Measurements from ENCODE around the gene PTGFRN.

DNA sequence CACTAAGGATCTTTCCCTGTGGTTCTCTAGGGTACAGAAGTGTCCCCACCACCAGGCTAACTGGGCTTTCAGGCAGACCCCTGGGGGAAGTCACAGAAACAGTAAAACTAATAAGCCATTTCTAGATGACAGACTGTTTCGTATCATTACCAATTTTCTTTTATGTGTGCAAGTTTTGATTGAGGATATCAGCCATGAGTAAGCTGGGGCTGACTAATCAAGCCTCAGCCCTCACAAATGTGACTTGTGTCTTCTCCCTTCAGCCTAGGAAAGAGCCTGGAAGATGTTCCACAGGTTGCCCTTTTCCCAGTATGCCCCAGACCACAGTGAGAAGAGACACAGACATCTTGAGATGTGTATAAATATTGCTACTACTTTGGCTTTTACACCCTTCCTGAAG, 10.5 kb downstream of the PTGFRN start:
- TF ChIP-seq, protein P1, sequence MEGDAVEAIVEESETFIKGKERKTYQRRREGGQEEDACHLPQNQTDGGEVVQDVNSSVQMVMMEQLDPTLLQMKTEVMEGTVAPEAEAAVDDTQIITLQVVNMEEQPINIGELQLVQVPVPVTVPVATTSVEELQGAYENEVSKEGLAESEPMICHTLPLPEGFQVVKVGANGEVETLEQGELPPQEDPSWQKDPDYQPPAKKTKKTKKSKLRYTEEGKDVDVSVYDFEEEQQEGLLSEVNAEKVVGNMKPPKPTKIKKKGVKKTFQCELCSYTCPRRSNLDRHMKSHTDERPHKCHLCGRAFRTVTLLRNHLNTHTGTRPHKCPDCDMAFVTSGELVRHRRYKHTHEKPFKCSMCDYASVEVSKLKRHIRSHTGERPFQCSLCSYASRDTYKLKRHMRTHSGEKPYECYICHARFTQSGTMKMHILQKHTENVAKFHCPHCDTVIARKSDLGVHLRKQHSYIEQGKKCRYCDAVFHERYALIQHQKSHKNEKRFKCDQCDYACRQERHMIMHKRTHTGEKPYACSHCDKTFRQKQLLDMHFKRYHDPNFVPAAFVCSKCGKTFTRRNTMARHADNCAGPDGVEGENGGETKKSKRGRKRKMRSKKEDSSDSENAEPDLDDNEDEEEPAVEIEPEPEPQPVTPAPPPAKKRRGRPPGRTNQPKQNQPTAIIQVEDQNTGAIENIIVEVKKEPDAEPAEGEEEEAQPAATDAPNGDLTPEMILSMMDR (IDR thresholded peaks at IDR 0.05): no peak
- TF ChIP-seq EZH2 (IDR thresholded peaks at IDR 0.05) (no peak), EZH2phosphoT487 (IDR thresholded peaks at IDR 0.05) (no peak)
